ENCODE measurements around the gene CADM3.

Gene CADM3

GRCh38 chr1:159187647-159188374, 16.4 kb downstream of the CADM3 start:
- H3K27ac ChIP-seq (ENCODE audit: low read depth, low read length), result no peak overlapping the region
- no peaks in the 10 kb centered on the region for H3K36me3 ChIP-seq (ENCODE audit: control insufficient read depth in 5 of 5, insufficient read depth in 5 of 5, low read length in 5 of 5)
- peaks cover 0 to 12% (median 8%) of the 10 kb centered on the region in 5 donors for H3K4me1 ChIP-seq (ENCODE audit: control insufficient read depth in 5 of 5, insufficient read depth in 5 of 5, low read length in 5 of 5)
- H3K4me3 ChIP-seq (ENCODE audit: low read depth in 1 of 5, low read length in 5 of 5), result peak overlapping the region; percentile 29 to 51 (median 48)
- H3K9me3 ChIP-seq (ENCODE audit: control insufficient read depth in 5 of 5, low read length in 5 of 5), result no peaks in the 10 kb centered on the region
- H3K27me3 ChIP-seq (ENCODE audit: control insufficient read depth in 5 of 5, insufficient read depth in 4 of 5, low read length in 5 of 5), result peaks cover 10 to 27% (median 12%) of the 10 kb centered on the region in 5 donors
- H3K9ac ChIP-seq (ENCODE audit: low read length in 5 of 5), result peak overlapping the region in 1 of 5 donors; percentile 30

GRCh38 chr1:159188375-159188788, 17.0 kb downstream of the CADM3 start:
- Histone ChIP-seq H3K27me3 (ENCODE audit: control insufficient read depth in 5 of 5, insufficient read depth in 4 of 5, low read length in 5 of 5) (peaks cover 10 to 27% (median 12%) of the 10 kb centered on the region in 5 donors), H3K4me1 (ENCODE audit: control insufficient read depth in 5 of 5, insufficient read depth in 5 of 5, low read length in 5 of 5) (peaks cover 0 to 12% (median 8%) of the 10 kb centered on the region in 5 donors), H3K9me3 (ENCODE audit: control insufficient read depth in 5 of 5, low read length in 5 of 5) (no peaks in the 10 kb centered on the region), H3K4me3 (ENCODE audit: low read depth in 1 of 5, low read length in 5 of 5) (peak overlapping the region; percentile 38 to 51 (median 48)), H3K36me3 (ENCODE audit: control insufficient read depth in 5 of 5, insufficient read depth in 5 of 5, low read length in 5 of 5) (no peaks in the 10 kb centered on the region), H3K9ac (ENCODE audit: low read length in 5 of 5) (peak overlapping the region in 1 of 5 donors; percentile 30), H3K27ac (ENCODE audit: low read depth, low read length) (no peak overlapping the region)

- Histone ChIP-seq H3K9ac (ENCODE audit: low read length in 5 of 5) (no peak overlapping the region), H3K27ac (ENCODE audit: low read depth, low read length) (no peak overlapping the region), H3K4me3 (ENCODE audit: low read depth in 1 of 5, low read length in 5 of 5) (no peak overlapping the region), H3K27me3 (ENCODE audit: control insufficient read depth in 5 of 5, insufficient read depth in 4 of 5, low read length in 5 of 5) (peaks cover 10 to 27% (median 12%) of the 10 kb centered on the region in 5 donors), H3K9me3 (ENCODE audit: control insufficient read depth in 5 of 5, low read length in 5 of 5) (no peaks in the 10 kb centered on the region), H3K4me1 (ENCODE audit: control insufficient read depth in 5 of 5, insufficient read depth in 5 of 5, low read length in 5 of 5) (peaks cover 0 to 12% (median 8%) of the 10 kb centered on the region in 5 donors), H3K36me3 (ENCODE audit: control insufficient read depth in 5 of 5, insufficient read depth in 5 of 5, low read length in 5 of 5) (no peaks in the 10 kb centered on the region)
Measured at GRCh38 chr1:159190441-159190840, 19.0 kb downstream of the CADM3 start.

GRCh38 chr1:159196543-159196942, 25.1 kb downstream of the CADM3 start:
- Histone ChIP-seq H3K9ac (ENCODE audit: low read length in 5 of 5) (no peak overlapping the region), H3K27ac (ENCODE audit: low read depth, low read length) (no peak overlapping the region), H3K27me3 (ENCODE audit: control insufficient read depth in 5 of 5, insufficient read depth in 4 of 5, low read length in 5 of 5) (peaks cover 0 to 12% (median 2%) of the 10 kb centered on the region in 5 donors), H3K9me3 (ENCODE audit: control insufficient read depth in 5 of 5, low read length in 5 of 5) (no peaks in the 10 kb centered on the region), H3K4me1 (ENCODE audit: control insufficient read depth in 5 of 5, insufficient read depth in 5 of 5, low read length in 5 of 5) (no peaks in the 10 kb centered on the region), H3K36me3 (ENCODE audit: control insufficient read depth in 5 of 5, insufficient read depth in 5 of 5, low read length in 5 of 5) (no peaks in the 10 kb centered on the region), H3K4me3 (ENCODE audit: low read depth in 1 of 5, low read length in 5 of 5) (no peak overlapping the region)

GRCh38 chr1:159197561-159198557, 26.4 kb downstream of the CADM3 start:
- Histone ChIP-seq H3K36me3 (ENCODE audit: control insufficient read depth in 5 of 5, insufficient read depth in 5 of 5, low read length in 5 of 5) (no peaks in the 10 kb centered on the region), H3K27ac (ENCODE audit: low read depth, low read length) (no peak overlapping the region), H3K27me3 (ENCODE audit: control insufficient read depth in 5 of 5, insufficient read depth in 4 of 5, low read length in 5 of 5) (peaks cover 0 to 10% (median 6%) of the 10 kb centered on the region in 5 donors), H3K4me3 (ENCODE audit: low read depth in 1 of 5, low read length in 5 of 5) (no peak overlapping the region), H3K9me3 (ENCODE audit: control insufficient read depth in 5 of 5, low read length in 5 of 5) (no peaks in the 10 kb centered on the region), H3K4me1 (ENCODE audit: control insufficient read depth in 5 of 5, insufficient read depth in 5 of 5, low read length in 5 of 5) (peaks cover 0 to 3% (median 0%) of the 10 kb centered on the region in 5 donors), H3K9ac (ENCODE audit: low read length in 5 of 5) (no peak overlapping the region)

GRCh38 chr1:159199901-159200300, 28.5 kb downstream of the CADM3 start:
- Histone ChIP-seq H3K4me1 (ENCODE audit: control insufficient read depth in 5 of 5, insufficient read depth in 5 of 5, low read length in 5 of 5) (peaks cover 0 to 7% (median 0%) of the 10 kb centered on the region in 5 donors), H3K36me3 (ENCODE audit: control insufficient read depth in 5 of 5, insufficient read depth in 5 of 5, low read length in 5 of 5) (no peaks in the 10 kb centered on the region), H3K27ac (ENCODE audit: low read depth, low read length) (no peak overlapping the region), H3K4me3 (ENCODE audit: low read depth in 1 of 5, low read length in 5 of 5) (no peak overlapping the region), H3K9ac (ENCODE audit: low read length in 5 of 5) (no peak overlapping the region), H3K27me3 (ENCODE audit: control insufficient read depth in 5 of 5, insufficient read depth in 4 of 5, low read length in 5 of 5) (peaks cover 0 to 13% (median 10%) of the 10 kb centered on the region in 5 donors), H3K9me3 (ENCODE audit: control insufficient read depth in 5 of 5, low read length in 5 of 5) (no peaks in the 10 kb centered on the region)

GRCh38 chr1:159200769-159201168, 29.4 kb downstream of the CADM3 start:
- no peak overlapping the region for H3K9ac ChIP-seq (ENCODE audit: low read length in 5 of 5)
- peaks cover 0 to 20% (median 16%) of the 10 kb centered on the region in 5 donors for H3K27me3 ChIP-seq (ENCODE audit: control insufficient read depth in 5 of 5, insufficient read depth in 4 of 5, low read length in 5 of 5)
- H3K27ac ChIP-seq (ENCODE audit: low read depth, low read length), result no peak overlapping the region
- H3K36me3 ChIP-seq (ENCODE audit: control insufficient read depth in 5 of 5, insufficient read depth in 5 of 5, low read length in 5 of 5), result no peaks in the 10 kb centered on the region
- no peak overlapping the region for H3K4me3 ChIP-seq (ENCODE audit: low read depth in 1 of 5, low read length in 5 of 5)
- no peaks in the 10 kb centered on the region for H3K9me3 ChIP-seq (ENCODE audit: control insufficient read depth in 5 of 5, low read length in 5 of 5)
- peaks cover 0 to 10% (median 0%) of the 10 kb centered on the region in 5 donors for H3K4me1 ChIP-seq (ENCODE audit: control insufficient read depth in 5 of 5, insufficient read depth in 5 of 5, low read length in 5 of 5)

GRCh38 chr1:159201642-159202041, 30.2 kb downstream of the CADM3 start:
- Histone ChIP-seq H3K9me3 (ENCODE audit: control insufficient read depth in 5 of 5, low read length in 5 of 5) (no peaks in the 10 kb centered on the region), H3K36me3 (ENCODE audit: control insufficient read depth in 5 of 5, insufficient read depth in 5 of 5, low read length in 5 of 5) (no peaks in the 10 kb centered on the region), H3K27me3 (ENCODE audit: control insufficient read depth in 5 of 5, insufficient read depth in 4 of 5, low read length in 5 of 5) (peaks cover 0 to 24% (median 22%) of the 10 kb centered on the region in 5 donors), H3K4me3 (ENCODE audit: low read depth in 1 of 5, low read length in 5 of 5) (peak overlapping the region in 1 of 5 donors; percentile 1), H3K27ac (ENCODE audit: low read depth, low read length) (no peak overlapping the region), H3K9ac (ENCODE audit: low read length in 5 of 5) (no peak overlapping the region), H3K4me1 (ENCODE audit: control insufficient read depth in 5 of 5, insufficient read depth in 5 of 5, low read length in 5 of 5) (peaks cover 0 to 10% (median 0%) of the 10 kb centered on the region in 5 donors)

- Histone ChIP-seq H3K27me3 (ENCODE audit: control insufficient read depth in 5 of 5, insufficient read depth in 4 of 5, low read length in 5 of 5) (peaks cover 3 to 40% (median 25%) of the 10 kb centered on the region in 5 donors), H3K4me1 (ENCODE audit: control insufficient read depth in 5 of 5, insufficient read depth in 5 of 5, low read length in 5 of 5) (peaks cover 0 to 10% (median 0%) of the 10 kb centered on the region in 5 donors), H3K36me3 (ENCODE audit: control insufficient read depth in 5 of 5, insufficient read depth in 5 of 5, low read length in 5 of 5) (no peaks in the 10 kb centered on the region), H3K9me3 (ENCODE audit: control insufficient read depth in 5 of 5, low read length in 5 of 5) (no peaks in the 10 kb centered on the region), H3K27ac (ENCODE audit: low read depth, low read length) (no peak overlapping the region), H3K9ac (ENCODE audit: low read length in 5 of 5) (no peak overlapping the region), H3K4me3 (ENCODE audit: low read depth in 1 of 5, low read length in 5 of 5) (no peak overlapping the region)
Measured at GRCh38 chr1:159203610-159204009, 32.2 kb downstream of the CADM3 start.
